ENCODE measurements around the gene LAMB4. TPM values are rescaled to one million over a fixed set of nuclear protein-coding genes. Genes with fewer than 3 reads are reported as not detected.

Gene LAMB4
- total RNA-seq, 2 experiments from 2014 or later, result not detected

GRCh38 chr7:108072739-108073138 is 57.4 kb downstream of the LAMB4 start:
- Mint-ChIP-seq H3K4me1 (ENCODE audit: low read depth) (no peaks in the 10 kb centered on the region), H3K4me3 (no peak overlapping the region), H3K9me3 (no peaks in the 10 kb centered on the region), H3K27me3 (ENCODE audit: low read depth) (no peaks in the 10 kb centered on the region), H3K36me3 (ENCODE audit: low read depth) (no peaks in the 10 kb centered on the region), H3K27ac (no peak overlapping the region)
- CTCF ChIA-PET, result interaction anchor here (0.9 kb wide), 1 partner anchor 8 kb away, joined by 3 read pairs; no protein-coding TSS in a partner anchor
- no peak for DNase-seq
- intact Hi-C loops (cut with micrococcal nuclease), result no loop called here

GRCh38 chr7:108072116-108072515 is 58.0 kb downstream of the LAMB4 start:
- no peak for DNase-seq
- Mint-ChIP-seq H3K4me3 (no peak overlapping the region), H3K27me3 (ENCODE audit: low read depth) (no peaks in the 10 kb centered on the region), H3K36me3 (ENCODE audit: low read depth) (no peaks in the 10 kb centered on the region), H3K27ac (no peak overlapping the region), H3K4me1 (ENCODE audit: low read depth) (no peaks in the 10 kb centered on the region), H3K9me3 (no peaks in the 10 kb centered on the region)
- CTCF ChIA-PET, result interaction anchor here (0.9 kb wide), 1 partner anchor 8 kb away, joined by 3 read pairs; no protein-coding TSS in a partner anchor
- intact Hi-C loops (cut with micrococcal nuclease), result no loop called here

- H3K27me3 Mint-ChIP-seq (ENCODE audit: low read depth), result no peaks in the 10 kb centered on the region
- CTCF ChIA-PET, result no interaction called here
Observed at GRCh38 chr7:108071551-108071950, 58.6 kb downstream of the LAMB4 start.

GRCh38 chr7:108069646-108070045 is 60.5 kb downstream of the LAMB4 start:
- no peaks in the 10 kb centered on the region for H3K4me1 Mint-ChIP-seq (ENCODE audit: low read depth)
- no peaks in the 10 kb centered on the region for H3K36me3 Mint-ChIP-seq (ENCODE audit: low read depth)
- no peak overlapping the region for H3K4me3 Mint-ChIP-seq
- H3K27ac Mint-ChIP-seq, result no peak overlapping the region
- intact Hi-C loops (cut with micrococcal nuclease), result no loop called here
- H3K27me3 Mint-ChIP-seq (ENCODE audit: low read depth), result no peaks in the 10 kb centered on the region
- CTCF ChIA-PET, result no interaction called here
- DNase-seq, result no peak
- H3K9me3 Mint-ChIP-seq, result no peaks in the 10 kb centered on the region

More at GRCh38 chr7:108071551-108071950, 58.6 kb downstream of the LAMB4 start:
- Mint-ChIP-seq H3K4me3 (no peak overlapping the region), H3K36me3 (ENCODE audit: low read depth) (no peaks in the 10 kb centered on the region), H3K4me1 (ENCODE audit: low read depth) (no peaks in the 10 kb centered on the region), H3K9me3 (no peaks in the 10 kb centered on the region), H3K27ac (no peak overlapping the region)
- intact Hi-C loops (cut with micrococcal nuclease), result no loop called here
- no peak for DNase-seq

GRCh38 chr7:108067844-108068243 is 62.3 kb downstream of the LAMB4 start:
- Mint-ChIP-seq H3K9me3 (no peaks in the 10 kb centered on the region), H3K27ac (no peak overlapping the region), H3K36me3 (ENCODE audit: low read depth) (no peaks in the 10 kb centered on the region), H3K4me3 (no peak overlapping the region), H3K27me3 (ENCODE audit: low read depth) (no peaks in the 10 kb centered on the region), H3K4me1 (ENCODE audit: low read depth) (peaks cover 3% of the 10 kb centered on the region)
- CTCF ChIA-PET, result no interaction called here
- no peak for DNase-seq
- intact Hi-C loops (cut with micrococcal nuclease), result no loop called here

- Mint-ChIP-seq H3K9me3 (no peaks in the 10 kb centered on the region), H3K36me3 (ENCODE audit: low read depth) (no peaks in the 10 kb centered on the region), H3K4me1 (ENCODE audit: low read depth) (peaks cover 6% of the 10 kb centered on the region), H3K27ac (no peak overlapping the region), H3K27me3 (ENCODE audit: low read depth) (no peaks in the 10 kb centered on the region), H3K4me3 (no peak overlapping the region)
- DNase-seq, result no peak
- CTCF ChIA-PET, result no interaction called here
- intact Hi-C loops (cut with micrococcal nuclease), result no loop called here
Observed at GRCh38 chr7:108066486-108066885, 63.7 kb downstream of the LAMB4 start.

- Mint-ChIP-seq H3K4me3 (no peak overlapping the region), H3K9me3 (no peaks in the 10 kb centered on the region), H3K27me3 (ENCODE audit: low read depth) (no peaks in the 10 kb centered on the region), H3K36me3 (ENCODE audit: low read depth) (no peaks in the 10 kb centered on the region), H3K27ac (no peak overlapping the region), H3K4me1 (ENCODE audit: low read depth) (peaks cover 6% of the 10 kb centered on the region)
- CTCF ChIA-PET, result interaction anchor here (0.6 kb wide), 1 partner anchor 33 kb away, joined by 6 read pairs; no protein-coding TSS in a partner anchor
- intact Hi-C loops (cut with micrococcal nuclease), result no loop called here
- DNase-seq, result peak; percentile 5
Observed at GRCh38 chr7:108063520-108063933, 66.6 kb downstream of the LAMB4 start.

GRCh38 chr7:108062250-108063014 is 67.7 kb downstream of the LAMB4 start:
- no peak for DNase-seq
- no peaks in the 10 kb centered on the region for H3K27me3 Mint-ChIP-seq (ENCODE audit: low read depth)
- H3K9me3 Mint-ChIP-seq, result no peaks in the 10 kb centered on the region
- H3K4me3 Mint-ChIP-seq, result no peak overlapping the region
- CTCF ChIA-PET, result no interaction called here
- no peak overlapping the region for H3K27ac Mint-ChIP-seq
- no peaks in the 10 kb centered on the region for H3K36me3 Mint-ChIP-seq (ENCODE audit: low read depth)
- intact Hi-C loops (cut with micrococcal nuclease), result no loop called here
- peaks cover 6% of the 10 kb centered on the region for H3K4me1 Mint-ChIP-seq (ENCODE audit: low read depth)

- H3K4me3 Mint-ChIP-seq, result no peak overlapping the region
- H3K27ac Mint-ChIP-seq, result no peak overlapping the region
- intact Hi-C loops (cut with micrococcal nuclease), result no loop called here
- H3K36me3 Mint-ChIP-seq (ENCODE audit: low read depth), result no peaks in the 10 kb centered on the region
- H3K4me1 Mint-ChIP-seq (ENCODE audit: low read depth), result peaks cover 6% of the 10 kb centered on the region
- no peak for DNase-seq
- CTCF ChIA-PET, result no interaction called here
- no peaks in the 10 kb centered on the region for H3K9me3 Mint-ChIP-seq
- H3K27me3 Mint-ChIP-seq (ENCODE audit: low read depth), result no peaks in the 10 kb centered on the region
Observed at GRCh38 chr7:108059526-108059925, 70.6 kb downstream of the LAMB4 start.

- CTCF ChIA-PET, result no interaction called here
- intact Hi-C loops (cut with micrococcal nuclease), result no loop called here
- no peak for DNase-seq
- Mint-ChIP-seq H3K36me3 (ENCODE audit: low read depth) (no peaks in the 10 kb centered on the region), H3K4me3 (no peak overlapping the region), H3K4me1 (ENCODE audit: low read depth) (peaks cover 4% of the 10 kb centered on the region), H3K27me3 (ENCODE audit: low read depth) (peaks cover 3% of the 10 kb centered on the region), H3K9me3 (no peaks in the 10 kb centered on the region), H3K27ac (no peak overlapping the region)
Observed at GRCh38 chr7:108057951-108058481, 72.1 kb downstream of the LAMB4 start.

- H3K4me1 Mint-ChIP-seq (ENCODE audit: low read depth), result no peaks in the 10 kb centered on the region
- CTCF ChIA-PET, result no interaction called here
- no peak overlapping the region for H3K27ac Mint-ChIP-seq
- no peak for DNase-seq
- intact Hi-C loops (cut with micrococcal nuclease), result no loop called here
- H3K9me3 Mint-ChIP-seq, result no peaks in the 10 kb centered on the region
- no peaks in the 10 kb centered on the region for H3K36me3 Mint-ChIP-seq (ENCODE audit: low read depth)
- H3K4me3 Mint-ChIP-seq, result no peak overlapping the region
- peaks cover 3% of the 10 kb centered on the region for H3K27me3 Mint-ChIP-seq (ENCODE audit: low read depth)
Observed at GRCh38 chr7:108055611-108056021, 74.5 kb downstream of the LAMB4 start.

- DNase-seq, result no peak
- H3K27me3 Mint-ChIP-seq (ENCODE audit: low read depth), result peaks cover 3% of the 10 kb centered on the region
- no peaks in the 10 kb centered on the region for H3K36me3 Mint-ChIP-seq (ENCODE audit: low read depth)
- no peak overlapping the region for H3K27ac Mint-ChIP-seq
- no peak overlapping the region for H3K4me3 Mint-ChIP-seq
- no peaks in the 10 kb centered on the region for H3K9me3 Mint-ChIP-seq
- intact Hi-C loops (cut with micrococcal nuclease), result no loop called here
- H3K4me1 Mint-ChIP-seq (ENCODE audit: low read depth), result no peaks in the 10 kb centered on the region
- CTCF ChIA-PET, result interaction anchor here (0.6 kb wide), 1 partner anchor 63 kb away, joined by 3 read pairs; no protein-coding TSS in a partner anchor
Observed at GRCh38 chr7:108054537-108054936, 75.6 kb downstream of the LAMB4 start.

- Mint-ChIP-seq H3K36me3 (ENCODE audit: low read depth) (no peaks in the 10 kb centered on the region), H3K4me3 (no peak overlapping the region), H3K4me1 (ENCODE audit: low read depth) (no peaks in the 10 kb centered on the region), H3K27ac (no peak overlapping the region), H3K27me3 (ENCODE audit: low read depth) (peaks cover 3% of the 10 kb centered on the region), H3K9me3 (no peaks in the 10 kb centered on the region)
- intact Hi-C loops (cut with micrococcal nuclease), result no loop called here
- CTCF ChIA-PET, result no interaction called here
- no peak for DNase-seq
Observed at GRCh38 chr7:108053250-108053649, 76.9 kb downstream of the LAMB4 start.
